Left ventricle myocardium inferior (tissue), 1 donor: Measurements from ENCODE around the gene KRT37. TPM values are rescaled to one million over a fixed set of nuclear protein-coding genes. Genes with fewer than 3 reads are reported as not detected.

Experiments used
- DNase-seq: peaks from one replicate; pipeline ENCODE4 v3.0.0-alpha.2; 2020
- H3K27ac ChIP-seq: fragments of 200-600 bp; replicated peaks from 2 replicates; pipeline ENCODE4 v1.8.0; 2021
- H3K27me3 ChIP-seq: fragments of 200-600 bp; 2 replicates; pipeline ENCODE4 v1.8.0; 2021; ENCODE audit warnings: low read depth
- H3K36me3 ChIP-seq: fragments of 200-600 bp; 2 replicates; pipeline ENCODE4 v1.8.0; 2021
- H3K4me1 ChIP-seq: fragments of 200-600 bp; 2 replicates; pipeline ENCODE4 v1.8.0; 2021
- H3K4me3 ChIP-seq: fragments of 200-600 bp; 2 replicates; pipeline ENCODE4 v1.8.0; 2021; ENCODE audit warnings: mild to moderate bottlenecking, moderate library complexity
- H3K9me3 ChIP-seq: fragments of 200-600 bp; replicated peaks from 2 replicates; pipeline ENCODE4 v1.8.0; 2021
- CTCF ChIP-seq: fragments of 200-600 bp; IDR thresholded peaks from 2 replicates; pipeline ENCODE4 v1.8.0; 2021; ENCODE audit warnings: antibody characterized with exemption, mild to moderate bottlenecking, borderline replicate concordance
- intact Hi-C: fragments of 100-400 bp; cut with micrococcal nuclease; formaldehyde crosslinking; loops from one replicate; pipeline ENCODE4 v1.11.0; 2022
- long read RNA-seq: library from polyadenylated mRNA; unstranded; transcript quantifications from one replicate; pipeline ENCODE4 v2.0.0, GENCODE V29; 2021
- total RNA-seq: library from RNA; stranded (reverse); fragmentation: NEBNext Ultra II Directional; extraction: Animal tissue kit (Norgen Biotek cat#: 25700); gene quantifications from one replicate; pipeline ENCODE4 v1.2.1, GENCODE V29; 2021
- donor health status: DM: no; HTN: yes; CAD: no; lungs with severe emphysema.

Gene KRT37
- total RNA-seq = not detected
- long read RNA-seq = 0 reads

GRCh38 chr17:41424111-41424635 lies at the start of gene KRT37:
Gene KRT37 (minus strand): TSS chr17:41424585. CDS start chr17:41424523, 62 bp downstream.
- Histone ChIP-seq H3K4me1 (no peaks in the 10 kb centered on the region), H3K27ac (no peak within 1 kb of the TSS), H3K36me3 (no peaks in the 10 kb centered on the region), H3K9me3 (no peaks in the 10 kb centered on the region), H3K27me3 (peaks cover 72% of the 10 kb centered on the region), H3K4me3 (no peak within 1 kb of the TSS)
- intact Hi-C loops = no loop called here
- DNase-seq = no peak
- TF ChIP-seq CTCF = no peak

GRCh38 chr17:41468346-41468745 lies 44.0 kb upstream of the KRT37 start:
- Histone ChIP-seq H3K27me3 (peaks cover 46% of the 10 kb centered on the region), H3K4me3 (no peak overlapping the region), H3K4me1 (peaks cover 15% of the 10 kb centered on the region), H3K27ac (no peak overlapping the region), H3K36me3 (no peaks in the 10 kb centered on the region), H3K9me3 (peaks cover 35% of the 10 kb centered on the region)
- intact Hi-C loops = no loop called here
- TF ChIP-seq CTCF = no peak
- no peak for DNase-seq

GRCh38 chr17:41467561-41467960 lies 43.2 kb upstream of the KRT37 start:
- Histone ChIP-seq H3K4me3 (no peak overlapping the region), H3K9me3 (peaks cover 35% of the 10 kb centered on the region), H3K4me1 (peaks cover 15% of the 10 kb centered on the region), H3K27me3 (peaks cover 46% of the 10 kb centered on the region), H3K36me3 (no peaks in the 10 kb centered on the region), H3K27ac (no peak overlapping the region)
- intact Hi-C loops = no loop called here
- no peak for DNase-seq
- TF ChIP-seq CTCF = no peak

- intact Hi-C loops = no loop called here
- H3K27me3 ChIP-seq = peaks cover 52% of the 10 kb centered on the region
- TF ChIP-seq CTCF = no peak
- H3K9me3 ChIP-seq = peaks cover 30% of the 10 kb centered on the region
- H3K4me3 ChIP-seq = no peak within 1 kb of the TSS
- peaks cover 15% of the 10 kb centered on the region for H3K4me1 ChIP-seq
- H3K27ac ChIP-seq = no peak within 1 kb of the TSS
- DNase-seq = no peak
- H3K36me3 ChIP-seq = no peaks in the 10 kb centered on the region
These were observed 42.6 kb upstream of the KRT37 start, which contains the start of gene KRT32 for GRCh38 chr17:41466988-41467387. Gene KRT32 (minus strand): TSS chr17:41467386. CDS start chr17:41467325, 61 bp downstream.

- peaks cover 75% of the 10 kb centered on the region for H3K27me3 ChIP-seq
- no peak overlapping the region for H3K4me3 ChIP-seq
- H3K27ac ChIP-seq = no peak overlapping the region
- no peak for TF ChIP-seq CTCF
- H3K4me1 ChIP-seq = peaks cover 15% of the 10 kb centered on the region
- DNase-seq = peak; percentile 42
- no peaks in the 10 kb centered on the region for H3K36me3 ChIP-seq
- H3K9me3 ChIP-seq = peaks cover 17% of the 10 kb centered on the region
- intact Hi-C loops = no loop called here
These were observed 40.3 kb upstream of the KRT37 start for GRCh38 chr17:41464682-41465081.
